ENCODE measurements around the gene TDRD3.

TDRD3 gene

GRCh38 chr13:60583911-60584753 is 187.1 kb downstream of the TDRD3 start:
- no peak overlapping the region for H3K4me3 ChIP-seq (ENCODE audit: low read depth, low read length)
- TF ChIP-seq CTCF (IDR thresholded peaks at IDR 0.05; ENCODE audit: borderline replicate concordance, insufficient read depth, low read depth, low read length): no peak

- H3K4me3 ChIP-seq (ENCODE audit: low read depth, low read length): no peak overlapping the region
- TF ChIP-seq CTCF (IDR thresholded peaks at IDR 0.05; ENCODE audit: borderline replicate concordance, insufficient read depth, low read depth, low read length): no peak
Measured at GRCh38 chr13:60584976-60585375, 188.0 kb downstream of the TDRD3 start.

- no peak overlapping the region for H3K4me3 ChIP-seq (ENCODE audit: low read depth, low read length)
- no peak for TF ChIP-seq CTCF (IDR thresholded peaks at IDR 0.05; ENCODE audit: borderline replicate concordance, insufficient read depth, low read depth, low read length)
Measured at GRCh38 chr13:60590800-60591747, 194.1 kb downstream of the TDRD3 start.

- TF ChIP-seq CTCF (IDR thresholded peaks at IDR 0.05; ENCODE audit: borderline replicate concordance, insufficient read depth, low read depth, low read length): no peak
- no peak overlapping the region for H3K4me3 ChIP-seq (ENCODE audit: low read depth, low read length)
Measured at GRCh38 chr13:60603049-60603448, 206.0 kb downstream of the TDRD3 start.

- no peak overlapping the region for H3K4me3 ChIP-seq (ENCODE audit: low read depth, low read length)
- no peak for TF ChIP-seq CTCF (IDR thresholded peaks at IDR 0.05; ENCODE audit: borderline replicate concordance, insufficient read depth, low read depth, low read length)
Measured at GRCh38 chr13:60604058-60604457, 207.0 kb downstream of the TDRD3 start.

GRCh38 chr13:60608954-60609353 is 211.9 kb downstream of the TDRD3 start:
- H3K4me3 ChIP-seq (ENCODE audit: low read depth, low read length): no peak overlapping the region
- TF ChIP-seq CTCF (IDR thresholded peaks at IDR 0.05; ENCODE audit: borderline replicate concordance, insufficient read depth, low read depth, low read length): no peak
